HFF-Myc (cell line): Measurements from ENCODE around the gene CIB4.

Experiments
- DNase-seq: peaks from one replicate; pipeline ENCODE4 v3.0.0-alpha.2; 2011; ENCODE audit warnings: low read depth; ENCODE audit errors: extremely low read depth
- H3K4me3 ChIP-seq: replicated peaks from 2 replicates; pipeline ENCODE4 v1.5.1; 2011; ENCODE audit warnings: low read depth, mild to moderate bottlenecking, control low read depth, low read length
- TF ChIP-seq, protein P1 (sequence below): IDR thresholded peaks from 2 replicates; pipeline ENCODE4 v1.5.1; 2012; ENCODE audit warnings: mild to moderate bottlenecking, low read depth, low read length, control low read depth; ENCODE audit errors: missing control alignments

Gene CIB4

GRCh38 chr2:26566081-26566375, 75.1 kb downstream of the CIB4 start:
- no peak for DNase-seq
- TF ChIP-seq, protein P1, sequence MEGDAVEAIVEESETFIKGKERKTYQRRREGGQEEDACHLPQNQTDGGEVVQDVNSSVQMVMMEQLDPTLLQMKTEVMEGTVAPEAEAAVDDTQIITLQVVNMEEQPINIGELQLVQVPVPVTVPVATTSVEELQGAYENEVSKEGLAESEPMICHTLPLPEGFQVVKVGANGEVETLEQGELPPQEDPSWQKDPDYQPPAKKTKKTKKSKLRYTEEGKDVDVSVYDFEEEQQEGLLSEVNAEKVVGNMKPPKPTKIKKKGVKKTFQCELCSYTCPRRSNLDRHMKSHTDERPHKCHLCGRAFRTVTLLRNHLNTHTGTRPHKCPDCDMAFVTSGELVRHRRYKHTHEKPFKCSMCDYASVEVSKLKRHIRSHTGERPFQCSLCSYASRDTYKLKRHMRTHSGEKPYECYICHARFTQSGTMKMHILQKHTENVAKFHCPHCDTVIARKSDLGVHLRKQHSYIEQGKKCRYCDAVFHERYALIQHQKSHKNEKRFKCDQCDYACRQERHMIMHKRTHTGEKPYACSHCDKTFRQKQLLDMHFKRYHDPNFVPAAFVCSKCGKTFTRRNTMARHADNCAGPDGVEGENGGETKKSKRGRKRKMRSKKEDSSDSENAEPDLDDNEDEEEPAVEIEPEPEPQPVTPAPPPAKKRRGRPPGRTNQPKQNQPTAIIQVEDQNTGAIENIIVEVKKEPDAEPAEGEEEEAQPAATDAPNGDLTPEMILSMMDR: no peak
- H3K4me3 ChIP-seq: no peak overlapping the region

DNA sequence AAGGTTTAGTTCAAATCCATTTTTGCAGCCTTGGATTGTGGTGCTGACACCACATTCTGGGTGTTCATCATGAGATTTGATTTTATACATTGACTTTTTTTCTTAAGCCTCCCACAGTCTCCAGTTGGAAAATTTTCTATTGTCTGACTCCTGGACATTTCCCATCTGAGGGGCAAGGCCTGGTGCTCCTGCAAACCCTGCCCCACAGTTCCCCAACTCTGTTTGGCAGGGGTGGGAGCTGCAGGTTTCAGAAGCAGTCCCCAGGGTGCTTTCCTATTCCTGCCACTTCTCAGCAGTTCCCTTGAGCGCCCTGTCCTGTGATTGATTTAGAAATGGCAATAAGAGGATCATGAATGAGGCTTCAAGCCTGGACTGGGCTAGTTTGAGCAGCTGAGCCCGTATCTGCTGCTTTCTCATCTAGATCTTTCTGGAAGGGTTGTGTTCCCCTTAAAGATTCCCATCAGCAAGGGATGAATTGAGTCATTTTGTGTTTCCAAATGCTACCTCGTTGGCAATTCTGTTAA, 77.0 kb downstream of the CIB4 start:
- no peak for DNase-seq
- H3K4me3 ChIP-seq: no peak overlapping the region
- TF ChIP-seq, protein P1: no peak

GRCh38 chr2:26563686-26564085, 77.5 kb downstream of the CIB4 start:
- DNase-seq: no peak
- no peak overlapping the region for H3K4me3 ChIP-seq
- TF ChIP-seq, protein P1: no peak

DNA sequence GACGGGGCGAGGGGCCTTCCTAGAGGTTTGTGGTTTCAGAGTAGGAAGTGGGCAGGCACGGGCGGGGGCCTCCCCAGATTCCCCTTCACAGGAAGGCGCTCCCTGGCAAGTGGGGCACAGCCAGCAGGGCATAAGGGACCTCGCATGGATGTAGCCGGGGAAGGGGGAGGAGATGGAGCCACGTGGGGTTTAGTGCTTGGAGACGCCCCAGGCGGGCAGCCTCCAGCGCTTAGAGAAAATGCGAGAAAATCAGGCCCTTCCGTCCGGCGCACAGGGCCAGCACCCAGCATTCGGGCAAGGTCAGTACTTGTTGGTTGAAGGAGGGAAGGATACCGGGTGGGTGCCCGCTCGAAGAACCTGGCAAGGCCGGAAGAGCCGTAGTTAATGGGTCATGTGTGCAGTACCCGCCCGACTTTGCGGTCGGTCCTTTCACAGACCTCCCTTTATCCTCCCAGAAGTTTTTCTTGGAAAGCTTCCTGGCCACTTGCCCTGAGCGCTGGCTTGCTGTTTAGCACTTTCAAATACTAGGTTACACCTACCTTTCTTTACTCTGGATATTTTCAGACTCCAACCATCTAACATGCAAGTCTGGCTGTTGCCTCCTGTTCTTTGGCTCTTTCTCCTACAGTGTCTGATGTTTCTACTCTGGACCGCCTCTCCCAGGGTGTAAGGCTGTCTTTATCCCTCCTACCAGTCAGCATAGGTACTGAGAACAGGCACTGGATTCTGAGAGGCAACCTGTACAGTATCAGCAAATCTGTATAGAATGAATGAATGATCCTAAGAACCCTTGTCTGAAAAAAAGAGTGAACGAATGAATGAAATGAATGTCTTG, 78.1 kb downstream of the CIB4 start:
- H3K4me3 ChIP-seq: no peak overlapping the region
- DNase-seq: no peak
- TF ChIP-seq, protein P1: no peak

DNA sequence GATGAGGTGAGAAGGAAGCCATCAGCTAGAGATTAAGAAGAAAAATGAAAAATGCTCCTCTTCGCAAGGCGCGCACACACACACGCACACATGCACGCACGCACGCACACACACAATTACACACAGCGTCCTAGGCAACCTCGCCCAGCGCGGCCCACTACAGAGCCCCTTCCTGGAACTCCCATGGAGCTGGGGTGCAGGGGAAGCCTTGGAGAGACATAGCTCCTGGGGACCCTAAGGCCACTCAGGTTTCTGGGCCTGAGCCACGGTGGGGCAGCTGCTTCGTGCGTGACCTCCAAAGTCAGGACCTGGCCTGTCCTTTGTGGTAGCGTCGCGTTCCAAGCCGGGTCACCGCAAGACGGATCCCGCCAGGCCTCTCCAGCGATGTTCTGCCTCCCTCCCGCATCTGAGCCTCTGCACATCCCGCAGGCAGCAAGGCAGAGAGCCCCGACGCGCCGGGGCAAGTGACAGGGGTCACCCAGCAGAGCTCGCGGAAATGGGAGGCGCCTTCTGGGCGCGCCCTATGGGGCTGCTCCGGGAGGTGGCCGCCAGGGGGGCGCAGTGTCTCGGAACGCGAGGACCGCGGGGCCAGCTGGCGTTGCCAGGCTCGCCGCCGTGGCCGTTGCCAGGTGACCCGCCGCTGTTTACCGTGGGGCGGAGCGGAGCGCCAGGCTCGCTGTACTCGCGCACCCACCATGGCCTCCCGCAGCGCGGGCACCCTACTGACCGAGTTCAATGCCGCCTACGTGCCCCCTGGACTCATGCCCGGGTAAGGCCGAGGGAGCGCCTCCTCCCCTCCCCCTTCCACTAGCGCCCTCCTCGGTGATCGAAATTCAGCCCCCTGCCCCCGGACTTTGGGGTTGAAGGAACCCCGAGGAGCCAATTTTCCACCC, 79.0 kb downstream of the CIB4 start:
- TF ChIP-seq, protein P1: peak; percentile 21
- no peak overlapping the region for H3K4me3 ChIP-seq
- no peak for DNase-seq

GRCh38 chr2:26561376-26561775, 79.8 kb downstream of the CIB4 start:
- TF ChIP-seq, protein P1: no peak
- no peak for DNase-seq
- H3K4me3 ChIP-seq: no peak overlapping the region
